ENCODE measurements around the gene RRAGC.

DNA sequence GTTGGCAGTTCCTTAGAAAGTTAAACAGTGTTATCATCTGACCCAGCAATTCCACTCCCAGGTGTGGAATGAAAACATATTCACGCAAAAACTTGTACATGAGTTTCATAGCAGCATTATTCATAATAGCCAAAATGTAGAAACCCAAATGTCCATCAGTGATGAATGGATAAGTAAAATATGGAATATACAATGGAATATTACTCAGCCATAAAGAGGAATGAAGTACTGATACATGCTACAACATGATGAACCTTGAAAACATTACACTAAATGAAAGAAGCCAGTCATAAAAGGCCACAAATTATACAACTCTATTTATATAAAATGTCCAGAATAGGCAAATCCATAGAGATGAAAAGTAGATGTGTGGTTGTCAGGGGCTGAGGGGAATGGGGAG lies 53.5 kb downstream of the RRAGC start:
- TF ChIP-seq NR2C1 (IDR thresholded peaks at IDR 0.05) (no peak), FOXK2 (IDR thresholded peaks at IDR 0.05) (no peak), POLR2A (IDR thresholded peaks at IDR 0.05; ENCODE audit: low read depth, low read length) (no peak), TCF7 (IDR thresholded peaks at IDR 0.05; ENCODE audit: borderline replicate concordance) (no peak)
